Ramos (cell line): ENCODE data around the gene MAML2.

ENCODE experiments used
- in situ Hi-C: fragments of 300-500 bp; cut with MboI; formaldehyde crosslinking; loops from one replicate; pipeline ENCODE4 v1.14.3; 2022; ENCODE audit warnings: low sequenced_read_pairs; ENCODE audit not compliant: unreplicated experiment

MAML2 gene

GRCh38 chr11:96342961-96343711 lies at the start of gene MAML2:
Gene MAML2, minus strand, starts transcription at chr11:96343195. Its CDS starts 1,300 bp downstream, at chr11:96341895.
- in situ Hi-C loops, result loop anchor here (10.0 kb wide), 1 partner anchor 288 kb away; no protein-coding TSS in a partner anchor

DNA sequence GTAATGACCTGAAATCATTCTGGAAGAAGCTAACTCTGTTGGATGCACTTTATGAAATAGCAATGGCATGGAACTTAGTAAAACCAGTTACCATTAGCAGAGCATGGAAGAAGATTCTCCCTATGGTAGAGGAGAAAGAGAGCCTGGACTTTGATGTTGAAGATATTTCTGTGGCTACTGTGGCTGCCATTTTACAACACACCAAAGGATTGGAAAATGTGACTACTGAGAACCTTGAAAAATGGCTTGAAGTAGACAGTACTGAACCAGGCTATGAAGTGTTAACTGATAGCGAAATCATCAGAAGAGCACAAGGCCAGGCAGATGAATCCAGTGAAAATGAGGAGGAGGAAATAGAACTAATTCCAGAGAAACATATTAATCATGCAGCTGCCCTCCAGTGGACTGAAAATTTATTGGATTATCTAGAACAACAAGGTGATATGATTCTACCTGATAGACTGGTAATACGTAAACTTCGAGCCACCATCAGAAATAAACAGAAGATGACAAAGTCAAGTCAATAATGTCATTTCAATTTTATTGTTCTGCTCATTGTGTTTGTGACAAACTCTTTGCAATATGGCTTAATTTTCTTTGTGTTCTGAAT lies 48.8 kb upstream of the MAML2 start:
- in situ Hi-C loops, result loop anchor here (25.0 kb wide), 1 partner anchor 555 kb away; no protein-coding TSS in a partner anchor

- in situ Hi-C loops, result loop anchor here (25.0 kb wide), 1 partner anchor 553 kb away; no protein-coding TSS in a partner anchor
These were observed 47.4 kb upstream of the MAML2 start for GRCh38 chr11:96390488-96390792.

GRCh38 chr11:96389720-96390487 lies 46.9 kb upstream of the MAML2 start, which contains the start of the genes CCDC82 and JRKL:
Gene CCDC82, minus strand, starts transcription at chr11:96389912. Its CDS starts 5,165 bp downstream, at chr11:96384747.
Gene JRKL, plus strand, starts transcription at chr11:96390013. Its CDS starts 637 bp downstream, at chr11:96390650.
- in situ Hi-C loops, result loop anchor here (25.0 kb wide), 1 partner anchor 553 kb away; no protein-coding TSS in a partner anchor

DNA sequence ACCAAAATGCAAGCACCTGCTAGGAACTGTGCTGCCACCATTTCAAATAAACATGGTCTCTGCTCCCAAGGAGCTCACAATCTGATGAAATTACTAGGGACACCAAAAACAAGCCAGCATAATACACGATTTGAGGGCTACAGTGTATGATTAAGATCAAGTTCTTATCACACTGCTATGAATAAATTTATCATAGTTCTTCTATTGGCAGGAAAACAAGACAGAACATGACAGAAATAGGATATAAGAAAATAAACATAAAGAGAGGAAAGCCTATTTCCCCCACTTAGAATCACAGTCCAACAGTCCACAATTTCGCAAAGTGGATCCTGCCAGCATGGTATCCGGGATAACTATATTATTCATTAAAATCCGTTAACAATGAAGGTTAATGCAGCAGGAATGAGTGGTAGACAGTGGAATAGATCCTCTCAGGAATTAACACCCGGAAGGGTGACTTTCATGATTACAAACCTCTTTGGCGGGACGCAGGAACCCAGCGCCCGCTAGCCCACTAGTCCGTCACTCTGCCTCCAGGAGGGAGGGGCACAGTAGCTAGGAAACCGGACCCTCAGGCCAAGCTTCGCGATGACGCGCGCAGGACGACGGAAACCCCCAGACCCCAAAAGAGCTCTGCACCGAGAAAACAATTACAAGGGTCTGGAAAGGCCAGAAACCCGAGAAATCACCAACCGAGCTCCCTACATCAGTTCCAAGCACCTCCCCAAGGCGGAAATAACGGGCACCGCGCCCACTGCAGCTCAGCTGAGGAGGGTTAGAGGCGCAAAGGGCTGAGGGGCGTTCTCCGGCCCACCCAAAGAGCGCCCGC lies 46.1 kb upstream of the MAML2 start:
- in situ Hi-C loops, result loop anchor here (25.0 kb wide), 1 partner anchor 552 kb away; no protein-coding TSS in a partner anchor

DNA sequence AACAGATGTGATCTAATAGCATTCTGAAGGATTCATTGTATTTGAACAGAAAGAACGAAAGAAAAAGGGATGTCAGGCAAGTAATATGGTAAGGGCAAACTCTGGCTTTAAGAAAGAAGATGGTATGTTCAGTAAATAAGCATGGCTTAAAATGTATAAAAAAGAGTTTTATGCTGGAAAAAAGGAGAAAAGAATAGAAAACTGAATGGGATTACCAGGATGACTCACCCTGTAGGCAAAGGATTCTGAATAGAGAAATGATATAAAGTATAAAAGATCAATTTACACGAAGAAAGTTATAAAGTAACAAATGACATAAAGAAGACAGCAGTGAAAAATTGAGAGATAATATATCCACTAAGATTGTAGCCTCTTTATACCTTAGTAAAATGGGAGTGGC lies 42.2 kb upstream of the MAML2 start:
- in situ Hi-C loops, result loop anchor here (25.0 kb wide), 1 partner anchor 548 kb away; no protein-coding TSS in a partner anchor

GRCh38 chr11:96384156-96384555 lies 41.2 kb upstream of the MAML2 start:
- in situ Hi-C loops, result loop anchor here (25.0 kb wide), 1 partner anchor 547 kb away; no protein-coding TSS in a partner anchor

- in situ Hi-C loops, result loop anchor here (25.0 kb wide), 1 partner anchor 539 kb away; no protein-coding TSS in a partner anchor
These were observed 33.8 kb upstream of the MAML2 start for GRCh38 chr11:96376796-96377195.

DNA sequence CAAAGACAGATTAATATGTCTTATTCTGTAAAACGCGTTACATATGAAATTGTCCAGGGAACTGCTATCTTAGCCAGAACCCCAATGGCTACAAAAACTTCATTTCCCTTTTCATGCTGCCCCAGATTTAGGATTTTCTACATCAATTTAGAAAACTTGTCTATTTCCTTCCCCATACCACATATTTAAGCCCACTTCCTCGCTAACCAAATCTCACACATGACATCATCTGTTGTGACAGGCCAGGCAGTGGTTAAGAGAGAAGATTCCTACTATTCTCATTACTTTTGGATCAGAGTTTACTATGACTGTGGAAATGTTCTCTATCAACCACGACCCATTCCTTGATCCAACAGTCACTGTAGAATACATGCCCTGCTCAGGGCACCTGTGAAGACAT lies 30.8 kb upstream of the MAML2 start:
- in situ Hi-C loops, result no loop called here

DNA sequence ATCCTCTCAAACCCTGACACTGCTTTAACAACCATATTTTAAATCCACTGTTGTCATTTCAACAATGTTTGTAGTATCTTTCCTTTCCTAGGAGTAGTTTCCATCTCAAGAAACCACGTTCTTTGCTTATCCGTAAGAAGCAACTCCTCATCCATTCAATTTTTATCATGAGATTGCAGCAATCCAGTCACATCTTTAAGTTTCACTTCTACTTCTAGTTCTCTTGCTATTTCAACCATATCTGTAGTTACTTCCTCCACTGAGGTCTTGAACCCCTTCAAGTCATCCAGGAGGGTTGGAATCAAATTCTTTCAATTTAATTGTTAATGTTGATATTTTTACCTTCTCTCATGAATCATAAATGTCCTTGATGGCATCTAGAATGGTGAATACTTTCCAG lies 24.3 kb upstream of the MAML2 start:
- in situ Hi-C loops, result no loop called here

- in situ Hi-C loops, result no loop called here
These were observed 23.0 kb upstream of the MAML2 start for GRCh38 chr11:96366024-96366423.

GRCh38 chr11:96365493-96365892 lies 22.5 kb upstream of the MAML2 start:
- in situ Hi-C loops, result no loop called here

DNA sequence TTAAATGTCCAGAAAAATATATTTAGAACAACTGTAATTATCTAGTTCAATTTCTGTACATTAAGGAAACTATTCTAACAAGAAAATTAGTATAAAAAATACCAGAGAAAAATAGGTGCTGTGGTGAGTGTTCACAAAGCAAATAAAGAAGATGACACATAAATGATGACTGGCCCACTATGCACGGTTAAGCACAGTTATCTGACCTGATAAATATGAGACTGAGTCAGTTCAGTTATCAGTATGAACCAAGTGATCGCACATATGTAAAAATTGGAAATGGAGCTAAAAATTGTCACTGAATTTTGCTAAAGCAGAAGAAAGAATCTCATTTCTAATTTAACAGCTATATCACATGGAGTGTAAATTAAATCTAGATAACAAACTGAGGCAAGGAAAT lies 18.8 kb upstream of the MAML2 start:
- in situ Hi-C loops, result no loop called here

DNA sequence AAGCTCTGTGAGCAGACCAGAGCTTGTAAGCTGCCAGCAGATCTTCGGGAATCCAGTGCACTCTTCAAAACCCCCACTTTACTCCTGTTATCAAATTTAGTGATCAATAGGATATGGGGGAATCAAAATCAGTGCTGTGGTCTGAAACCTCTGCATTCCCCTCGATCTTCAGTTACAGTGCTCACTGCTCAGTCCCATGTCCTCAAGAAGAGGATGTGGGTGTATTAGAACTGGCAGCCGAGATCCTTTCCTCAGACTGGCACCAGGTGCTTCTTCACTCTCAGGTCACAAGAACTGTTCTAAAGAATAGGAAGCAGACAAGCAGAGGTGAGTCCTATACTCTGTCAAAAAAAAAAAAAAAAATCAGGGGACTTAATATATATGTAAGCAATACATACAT lies 15.3 kb upstream of the MAML2 start:
- in situ Hi-C loops, result no loop called here

GRCh38 chr11:96357794-96358193 lies 14.8 kb upstream of the MAML2 start:
- in situ Hi-C loops, result no loop called here

- in situ Hi-C loops, result no loop called here
These were observed 13.9 kb upstream of the MAML2 start for GRCh38 chr11:96356848-96357247.

- in situ Hi-C loops, result loop anchor here (10.0 kb wide), 1 partner anchor 287 kb away; no protein-coding TSS in a partner anchor
These were observed 708 bp downstream of the MAML2 start for GRCh38 chr11:96342014-96342960.

DNA sequence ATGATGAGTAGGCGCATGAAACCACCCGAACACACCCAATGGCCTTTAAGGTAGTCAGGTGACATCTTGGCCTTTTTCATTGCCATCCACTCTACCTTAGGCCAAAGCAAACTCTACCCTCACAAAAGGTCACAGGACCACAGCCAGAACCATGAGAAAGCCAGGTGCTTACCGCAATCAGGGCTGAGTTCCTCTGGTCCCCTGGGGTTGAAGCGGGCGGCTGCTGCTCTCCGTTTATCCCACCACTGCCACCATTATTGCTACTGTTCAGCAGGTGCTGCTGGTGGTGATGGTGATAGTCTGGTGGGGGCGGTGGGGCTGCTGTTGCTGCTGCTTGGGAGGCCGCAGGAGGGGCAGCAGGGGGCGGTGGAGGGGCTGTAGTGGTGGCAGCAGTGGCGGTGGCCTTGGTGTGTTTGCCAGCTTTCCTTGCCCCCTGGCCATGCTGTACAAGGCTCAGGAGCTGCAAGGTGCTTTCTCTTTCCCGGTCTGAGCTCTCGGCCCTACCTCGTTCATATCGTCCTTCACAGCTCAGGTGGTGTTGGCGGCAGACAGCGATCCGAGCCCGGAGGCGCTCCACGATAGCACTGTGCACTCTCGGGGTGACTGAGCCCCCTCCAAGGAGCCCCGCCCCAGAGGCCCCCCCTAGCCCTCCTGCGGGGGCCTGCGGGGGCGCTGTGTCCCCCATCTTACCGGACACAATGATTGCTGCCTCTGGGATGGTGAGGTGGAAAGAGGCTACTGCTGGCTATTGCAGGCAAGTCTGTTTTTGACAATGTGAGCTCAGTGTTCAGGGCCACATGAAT lies 1.6 kb downstream of the MAML2 start:
- in situ Hi-C loops, result loop anchor here (10.0 kb wide), 1 partner anchor 287 kb away; no protein-coding TSS in a partner anchor
